ENCODE results near the gene TIMM23. TPM values are rescaled to one million over a fixed set of nuclear protein-coding genes. Genes with fewer than 3 reads are reported as not detected.

Gene TIMM23
- total RNA-seq, 4 donors from 2014 or later = 42.1 to 89.0 (median 68.6) TPM

- no peak for DNase-seq (ENCODE audit: low spot score)
Measured at GRCh38 chr10:46050941-46051623, 78.8 kb downstream of the TIMM23 start.

GRCh38 chr10:46052057-46052790 is 79.9 kb downstream of the TIMM23 start:
- no peak for DNase-seq (ENCODE audit: low spot score)
- no peak for ATAC-seq (ENCODE audit: low FRiP score)

More at GRCh38 chr10:46050941-46051623, 78.8 kb downstream of the TIMM23 start:
- ATAC-seq (ENCODE audit: low FRiP score) = no peak
- no peak for TF ChIP-seq CTCF (IDR thresholded peaks at IDR 0.05)

GRCh38 chr10:46052791-46053375 is 80.6 kb downstream of the TIMM23 start:
- TF ChIP-seq CTCF (IDR thresholded peaks at IDR 0.05) = no peak
- no peak for DNase-seq (ENCODE audit: low spot score)
- no peak for ATAC-seq (ENCODE audit: low FRiP score)

More at GRCh38 chr10:46052057-46052790, 79.9 kb downstream of the TIMM23 start:
- TF ChIP-seq CTCF (IDR thresholded peaks at IDR 0.05) = no peak

Small RNA genes lying within 50 kb of the gene (small RNA-seq; reads per million reads assigned to genes)
- not detected for gene SNORA74C-1

Other genes with a start within 250 kb of the TIMM23 start
- 10 to 100 TPM; 24.1 to 46.8 (median 31.0) TPM for gene WASHC2C, start 245.2 kb upstream of the TIMM23 start, total RNA-seq
- gene AGAP4, start 125.0 kb upstream of the TIMM23 start, total RNA-seq = 10 to 100 TPM in 3 of 4 donors, 1 to 10 TPM in 1; 8.9 to 27.0 (median 16.6) TPM
- gene NCOA4, start 58.1 kb downstream of the TIMM23 start, total RNA-seq = 100 to 1,000 TPM; 145 to 161 (median 154) TPM
- not detected for gene MSMB, start 73.8 kb downstream of the TIMM23 start, total RNA-seq